ENCODE results near the gene DSCAM.
"Not testable (repeated sequence)": the region's sequence is repeated elsewhere in the genome, so short reads cannot be mapped to it uniquely, and the experiment has no call there.

The DSCAM gene, protein sequence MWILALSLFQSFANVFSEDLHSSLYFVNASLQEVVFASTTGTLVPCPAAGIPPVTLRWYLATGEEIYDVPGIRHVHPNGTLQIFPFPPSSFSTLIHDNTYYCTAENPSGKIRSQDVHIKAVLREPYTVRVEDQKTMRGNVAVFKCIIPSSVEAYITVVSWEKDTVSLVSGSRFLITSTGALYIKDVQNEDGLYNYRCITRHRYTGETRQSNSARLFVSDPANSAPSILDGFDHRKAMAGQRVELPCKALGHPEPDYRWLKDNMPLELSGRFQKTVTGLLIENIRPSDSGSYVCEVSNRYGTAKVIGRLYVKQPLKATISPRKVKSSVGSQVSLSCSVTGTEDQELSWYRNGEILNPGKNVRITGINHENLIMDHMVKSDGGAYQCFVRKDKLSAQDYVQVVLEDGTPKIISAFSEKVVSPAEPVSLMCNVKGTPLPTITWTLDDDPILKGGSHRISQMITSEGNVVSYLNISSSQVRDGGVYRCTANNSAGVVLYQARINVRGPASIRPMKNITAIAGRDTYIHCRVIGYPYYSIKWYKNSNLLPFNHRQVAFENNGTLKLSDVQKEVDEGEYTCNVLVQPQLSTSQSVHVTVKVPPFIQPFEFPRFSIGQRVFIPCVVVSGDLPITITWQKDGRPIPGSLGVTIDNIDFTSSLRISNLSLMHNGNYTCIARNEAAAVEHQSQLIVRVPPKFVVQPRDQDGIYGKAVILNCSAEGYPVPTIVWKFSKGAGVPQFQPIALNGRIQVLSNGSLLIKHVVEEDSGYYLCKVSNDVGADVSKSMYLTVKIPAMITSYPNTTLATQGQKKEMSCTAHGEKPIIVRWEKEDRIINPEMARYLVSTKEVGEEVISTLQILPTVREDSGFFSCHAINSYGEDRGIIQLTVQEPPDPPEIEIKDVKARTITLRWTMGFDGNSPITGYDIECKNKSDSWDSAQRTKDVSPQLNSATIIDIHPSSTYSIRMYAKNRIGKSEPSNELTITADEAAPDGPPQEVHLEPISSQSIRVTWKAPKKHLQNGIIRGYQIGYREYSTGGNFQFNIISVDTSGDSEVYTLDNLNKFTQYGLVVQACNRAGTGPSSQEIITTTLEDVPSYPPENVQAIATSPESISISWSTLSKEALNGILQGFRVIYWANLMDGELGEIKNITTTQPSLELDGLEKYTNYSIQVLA (N-terminal part only)

DNA sequence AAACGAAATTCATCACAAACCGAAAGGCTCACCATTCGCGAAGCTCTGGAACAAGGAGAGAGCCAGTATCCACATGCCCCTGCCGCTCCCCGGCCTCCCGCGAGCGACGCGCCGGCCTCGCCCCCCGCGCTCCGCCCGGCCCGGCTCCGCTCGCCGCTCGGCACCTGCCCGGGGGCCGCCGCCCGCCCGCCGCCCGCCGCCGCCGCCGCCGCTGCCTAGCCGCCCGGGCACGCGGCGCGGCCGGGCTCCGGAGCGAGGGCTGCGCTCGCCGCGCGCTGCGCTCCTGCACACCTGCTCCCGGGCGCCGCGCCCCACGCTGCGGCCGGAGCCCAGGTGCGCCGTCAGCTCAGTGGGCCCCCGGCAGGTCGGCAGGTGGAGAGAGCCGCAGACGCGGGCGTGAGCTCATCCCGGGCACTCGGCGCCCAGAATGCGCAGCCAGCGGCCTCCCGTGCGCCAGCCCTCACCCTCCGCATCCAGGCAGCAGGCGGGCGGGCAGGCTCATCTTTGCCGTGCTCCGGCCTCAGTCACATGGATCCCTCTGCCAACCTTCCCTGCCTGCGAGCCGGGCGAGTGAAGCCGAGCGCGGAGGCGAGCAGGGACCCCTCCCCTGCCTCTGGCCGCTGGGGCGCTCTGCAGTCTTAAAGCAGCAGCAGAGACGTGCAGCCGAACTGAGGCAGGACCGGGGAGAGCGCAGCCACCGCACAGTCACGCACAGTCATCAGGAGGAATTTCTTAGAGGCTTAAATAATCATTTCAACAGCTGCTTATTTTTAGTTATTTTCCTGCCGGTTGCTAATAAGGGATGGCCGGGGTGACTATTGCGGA is at the start of gene DSCAM:
TSS of gene DSCAM (minus strand) at position 572 of the 825 bp plus-strand sequence. CDS start at position 75, 497 bp downstream.
- DNase-seq (no peak), ATAC-seq (replicated peaks) (no peak)
- no peak within 1 kb of the TSS for H3K27ac Mint-ChIP-seq
- H3K27me3 Mint-ChIP-seq: peaks cover 30 to 46% of the 10 kb centered on the region in 2 donors
- H3K4me3 Mint-ChIP-seq: peak within 1 kb of the TSS in 1 of 2 donors; percentile 14
- no peaks in the 10 kb centered on the region for H3K36me3 Mint-ChIP-seq
- no peaks in the 10 kb centered on the region for H3K4me1 Mint-ChIP-seq
- no peaks in the 10 kb centered on the region for H3K9me3 Mint-ChIP-seq

GRCh38 chr21:40895697-40896096 is 48.7 kb upstream of the DSCAM start:
- DNase-seq; H3K27me3 Mint-ChIP-seq; H3K27ac Mint-ChIP-seq; H3K4me3 Mint-ChIP-seq; H3K4me1 Mint-ChIP-seq; H3K36me3 Mint-ChIP-seq; ATAC-seq (replicated peaks): not testable (repeated sequence)
- peaks cover 15 to 17% of the 10 kb centered on the region in 2 donors for H3K9me3 Mint-ChIP-seq

GRCh38 chr21:40886931-40887330 is 40.0 kb upstream of the DSCAM start:
- Mint-ChIP-seq H3K36me3 (no peaks in the 10 kb centered on the region), H3K27me3 (peaks cover 0 to 8% of the 10 kb centered on the region in 2 donors), H3K27ac (no peak overlapping the region), H3K4me3 (no peak overlapping the region), H3K4me1 (no peaks in the 10 kb centered on the region), H3K9me3 (peaks cover 0 to 1% of the 10 kb centered on the region in 2 donors)
- DNase-seq (no peak), ATAC-seq (replicated peaks) (no peak)

DNA sequence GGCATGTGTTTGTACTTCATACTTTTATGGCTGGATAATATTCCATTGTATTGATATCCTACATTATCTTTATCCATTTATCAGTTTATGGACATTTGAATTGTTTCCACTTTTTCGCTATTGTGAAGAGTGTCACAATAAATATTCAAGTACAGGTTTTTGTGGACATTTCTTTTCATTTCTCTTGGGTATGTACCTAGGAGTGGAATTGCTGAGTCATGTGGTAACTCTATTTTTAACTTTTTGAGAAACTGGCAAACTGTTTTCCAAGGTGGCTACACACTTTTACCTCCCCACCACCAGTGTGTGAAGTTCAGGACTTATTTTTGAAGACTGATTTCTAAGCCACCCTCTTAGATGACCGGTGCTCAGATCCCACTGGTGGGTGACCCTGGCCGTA is 39.0 kb upstream of the DSCAM start:
- ATAC-seq (replicated peaks): no peak
- H3K4me3 Mint-ChIP-seq: no peak overlapping the region
- H3K36me3 Mint-ChIP-seq: no peaks in the 10 kb centered on the region
- H3K4me1 Mint-ChIP-seq: no peaks in the 10 kb centered on the region
- no peak overlapping the region for H3K27ac Mint-ChIP-seq
- peaks cover 0 to 8% of the 10 kb centered on the region in 2 donors for H3K27me3 Mint-ChIP-seq
- DNase-seq: no peak
- peaks cover 0 to 1% of the 10 kb centered on the region in 2 donors for H3K9me3 Mint-ChIP-seq

DNA sequence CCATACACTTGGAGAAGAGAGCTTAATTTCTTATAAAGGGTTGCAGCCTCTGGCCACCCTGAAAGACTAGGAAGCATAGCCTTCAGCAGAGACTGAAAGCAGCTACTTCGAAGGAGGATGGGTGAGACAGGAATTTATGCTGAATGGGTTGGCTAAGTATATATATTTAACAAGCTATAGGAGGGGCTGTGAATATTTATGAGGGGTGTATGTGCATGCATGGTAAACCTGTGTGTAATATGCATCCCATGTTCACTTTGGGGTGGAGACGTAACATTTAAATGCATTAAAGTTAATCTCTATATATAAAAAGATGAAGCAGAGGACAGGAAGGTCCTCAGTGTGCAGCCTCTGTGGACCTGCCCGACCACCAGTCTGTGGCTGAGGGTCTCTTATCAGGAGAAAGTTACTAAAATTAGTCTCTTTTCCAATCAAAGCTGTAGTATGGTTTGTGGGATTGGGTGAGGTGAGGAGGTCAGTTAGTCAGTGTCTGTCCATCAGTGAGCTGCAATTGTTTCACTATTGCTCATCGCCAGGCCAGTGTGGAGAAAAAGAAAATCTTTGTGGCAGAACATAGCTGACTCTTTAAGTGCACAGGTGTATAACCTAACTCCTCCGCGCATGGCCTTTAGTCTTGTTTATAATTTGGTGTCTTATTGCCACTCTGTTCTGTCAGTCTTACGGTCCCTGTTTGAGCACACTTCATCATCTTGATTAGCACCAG is 35.4 kb upstream of the DSCAM start:
- Mint-ChIP-seq H3K27ac (no peak overlapping the region), H3K9me3 (peaks cover 0 to 1% of the 10 kb centered on the region in 2 donors)

DNA sequence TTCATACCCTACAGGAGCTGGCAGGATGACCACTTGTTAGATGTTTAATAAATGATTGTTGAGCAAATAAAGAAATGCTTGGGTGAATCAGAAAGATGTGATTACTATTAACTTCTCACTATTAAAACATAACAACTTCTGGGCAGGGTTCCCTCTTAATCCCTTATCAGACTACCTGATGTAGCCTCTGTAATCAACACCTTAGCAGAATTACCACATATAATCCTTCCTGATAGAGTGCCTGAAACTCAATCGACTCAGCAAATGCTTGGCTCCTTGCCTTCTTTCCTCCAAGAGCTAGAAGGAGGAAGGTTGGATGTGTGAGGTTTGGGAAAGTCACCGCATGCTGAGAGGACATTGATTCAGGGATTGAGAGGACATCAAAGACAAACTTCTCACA is 34.8 kb upstream of the DSCAM start:
- Mint-ChIP-seq H3K36me3 (no peaks in the 10 kb centered on the region), H3K4me3 (no peak overlapping the region), H3K27ac (no peak overlapping the region), H3K4me1 (no peaks in the 10 kb centered on the region), H3K9me3 (peaks cover 0 to 1% of the 10 kb centered on the region in 2 donors), H3K27me3 (no peaks in the 10 kb centered on the region)
- DNase-seq (no peak), ATAC-seq (replicated peaks) (no peak)

More for the DNA sequence above, 35.4 kb upstream of the DSCAM start:
- Mint-ChIP-seq H3K36me3 (no peaks in the 10 kb centered on the region), H3K27me3 (no peaks in the 10 kb centered on the region), H3K4me1 (no peaks in the 10 kb centered on the region), H3K4me3 (no peak overlapping the region)
- ATAC-seq (replicated peaks) (no peak), DNase-seq (no peak)

DNA sequence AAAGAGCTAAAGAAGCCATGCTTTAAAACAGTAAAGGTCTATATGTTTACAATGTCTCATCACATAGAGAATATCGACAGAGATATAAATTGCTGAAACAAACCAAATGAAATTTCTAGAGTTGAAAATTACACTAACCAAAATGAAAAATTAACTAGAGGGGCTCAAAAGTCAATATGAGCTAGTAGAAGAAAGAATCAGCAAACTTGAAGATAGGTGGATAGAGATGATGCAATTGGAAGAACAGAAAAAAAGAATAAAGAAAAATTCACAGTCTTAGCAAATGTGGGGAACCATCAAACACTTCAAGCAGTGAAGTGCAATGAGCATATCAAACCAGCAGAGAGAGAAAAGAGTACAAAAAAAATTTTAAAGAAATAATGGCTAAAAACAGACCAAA is 24.1 kb upstream of the DSCAM start:
- no peaks in the 10 kb centered on the region for H3K27me3 Mint-ChIP-seq
- no peaks in the 10 kb centered on the region for H3K4me1 Mint-ChIP-seq
- H3K4me3 Mint-ChIP-seq: no peak overlapping the region
- no peak overlapping the region for H3K27ac Mint-ChIP-seq
- peaks cover 11 to 19% of the 10 kb centered on the region in 2 donors for H3K9me3 Mint-ChIP-seq
- no peak for DNase-seq
- no peak for ATAC-seq (replicated peaks)
- H3K36me3 Mint-ChIP-seq: no peaks in the 10 kb centered on the region

DNA sequence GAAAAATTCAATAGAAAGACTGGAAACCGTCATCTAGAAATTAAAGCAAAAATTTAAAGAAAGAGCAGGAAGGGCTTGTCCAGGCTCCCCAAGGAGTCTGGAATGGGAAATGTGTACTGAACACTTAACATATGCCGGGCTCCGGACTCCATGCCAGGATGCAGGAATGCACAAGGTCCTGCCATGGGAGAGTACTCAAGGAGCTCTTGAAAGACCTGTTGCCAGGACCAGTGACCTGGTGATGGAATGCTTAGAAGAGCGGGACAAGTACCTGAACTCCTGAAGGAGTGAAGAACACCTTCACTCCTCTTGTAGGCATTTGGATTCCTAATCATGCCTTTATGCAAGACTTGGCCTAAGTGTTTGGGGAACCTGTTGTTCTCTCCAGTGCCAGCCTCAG is 16.9 kb upstream of the DSCAM start:
- DNase-seq (no peak), ATAC-seq (replicated peaks) (no peak)
- no peaks in the 10 kb centered on the region for H3K27me3 Mint-ChIP-seq
- no peak overlapping the region for H3K27ac Mint-ChIP-seq
- peaks cover 0 to 4% of the 10 kb centered on the region in 2 donors for H3K9me3 Mint-ChIP-seq
- no peaks in the 10 kb centered on the region for H3K36me3 Mint-ChIP-seq
- no peak overlapping the region for H3K4me3 Mint-ChIP-seq
- H3K4me1 Mint-ChIP-seq: no peaks in the 10 kb centered on the region

- Mint-ChIP-seq H3K27ac (no peak overlapping the region), H3K36me3 (peaks cover 0 to 3% of the 10 kb centered on the region in 2 donors), H3K4me3 (no peak overlapping the region), H3K4me1 (no peaks in the 10 kb centered on the region), H3K27me3 (no peaks in the 10 kb centered on the region), H3K9me3 (peaks cover 6 to 12% of the 10 kb centered on the region in 2 donors)
- no peak for ATAC-seq (replicated peaks)
- no peak for DNase-seq
Measured at GRCh38 chr21:40858517-40858916, 11.6 kb upstream of the DSCAM start.

- peaks cover 6 to 8% of the 10 kb centered on the region in 2 donors for H3K9me3 Mint-ChIP-seq
- DNase-seq (no peak), ATAC-seq (replicated peaks) (no peak)
- H3K4me1 Mint-ChIP-seq: no peaks in the 10 kb centered on the region
- H3K4me3 Mint-ChIP-seq: no peak overlapping the region
- H3K27me3 Mint-ChIP-seq: peaks cover 0 to 4% of the 10 kb centered on the region in 2 donors
- H3K36me3 Mint-ChIP-seq: peaks cover 0 to 3% of the 10 kb centered on the region in 2 donors
- H3K27ac Mint-ChIP-seq: no peak overlapping the region
Measured at GRCh38 chr21:40853956-40854688, 7.2 kb upstream of the DSCAM start.

DNA sequence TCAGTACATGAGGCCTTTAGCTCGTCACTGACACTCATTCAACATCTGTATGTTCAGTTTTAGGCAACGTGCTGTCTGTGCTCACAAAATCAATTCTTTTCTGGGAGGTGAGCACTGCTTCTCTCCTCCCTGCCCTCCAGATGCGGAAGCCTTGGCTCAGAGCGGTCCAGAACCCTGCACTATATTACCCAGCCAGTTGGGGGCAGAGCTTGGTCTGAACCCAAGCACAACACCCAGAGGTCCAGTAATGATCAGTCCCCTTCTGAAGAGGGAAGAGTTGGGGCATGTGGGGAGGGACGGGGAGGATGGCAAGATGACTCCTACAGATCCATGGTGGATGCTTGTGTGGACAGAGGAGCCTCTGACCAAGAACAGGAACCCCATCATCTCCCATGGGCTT is 5.6 kb upstream of the DSCAM start:
- Mint-ChIP-seq H3K9me3 (peaks cover 2 to 4% of the 10 kb centered on the region in 2 donors), H3K27me3 (peaks cover 7 to 19% of the 10 kb centered on the region in 2 donors), H3K4me3 (no peak overlapping the region), H3K27ac (no peak overlapping the region), H3K36me3 (peaks cover 0 to 1% of the 10 kb centered on the region in 2 donors), H3K4me1 (no peaks in the 10 kb centered on the region)
- ATAC-seq (replicated peaks) (no peak), DNase-seq (no peak)

GRCh38 chr21:40851749-40852148 is 4.8 kb upstream of the DSCAM start:
- Mint-ChIP-seq H3K4me3 (no peak overlapping the region), H3K36me3 (no peaks in the 10 kb centered on the region), H3K4me1 (no peaks in the 10 kb centered on the region), H3K27me3 (peaks cover 14 to 27% of the 10 kb centered on the region in 2 donors), H3K27ac (no peak overlapping the region), H3K9me3 (peaks cover 0 to under 1% of the 10 kb centered on the region in 2 donors)
- ATAC-seq (replicated peaks): no peak
- DNase-seq: no peak

All from stimulated activated naive B cell treated with anti-CD40 and anti-IgM and Interleukin-4, amounts not matched to agents 10 μg/mL and 1 μg/mL and 100 μg/mL, for 72 hours (primary cell).